ENCODE results near the gene RBM10.

DNA sequence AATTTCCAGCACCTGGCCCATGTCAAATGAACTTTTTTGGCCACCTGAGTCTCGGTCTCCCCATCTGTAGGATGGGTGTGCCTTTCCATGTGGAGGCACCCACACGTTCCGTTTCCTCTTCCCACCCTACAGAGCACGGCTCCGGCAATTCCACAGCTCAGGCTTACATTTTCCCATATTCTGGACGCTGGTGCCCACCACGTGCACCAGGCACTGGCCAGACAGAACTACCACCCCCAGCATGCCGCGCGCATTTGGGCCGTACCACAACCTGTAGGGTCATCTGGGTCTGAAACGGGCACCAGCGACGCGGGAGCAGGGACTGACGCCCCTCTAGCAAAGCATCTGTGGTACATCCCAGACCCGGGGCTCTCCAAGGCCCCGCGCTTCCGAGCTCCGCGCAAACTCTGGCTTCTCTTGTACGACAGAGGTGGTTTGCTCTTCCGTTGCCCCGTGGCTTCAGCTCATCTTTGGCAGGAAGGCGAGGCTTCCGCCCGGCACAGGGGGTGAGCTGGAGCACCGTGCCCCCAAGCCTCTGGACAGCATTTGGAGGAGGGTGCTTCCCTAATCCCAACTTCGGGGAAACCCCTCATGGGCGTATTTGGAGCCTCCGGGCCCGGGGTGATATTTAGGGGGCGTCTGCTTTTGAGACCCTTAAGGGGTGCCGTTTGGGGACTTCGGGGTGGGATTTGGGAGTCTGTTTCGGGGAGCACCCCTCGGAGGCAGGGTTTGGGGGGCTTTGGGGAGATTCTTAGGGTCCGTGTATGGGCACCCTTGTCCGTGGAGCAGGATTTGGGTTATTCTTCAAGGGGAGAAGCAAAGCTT, 45.6 kb downstream of the RBM10 start:
- peak; percentile 69 for TF ChIP-seq TBP (optimal IDR thresholded peaks at IDR 0.05; ENCODE audit: low read depth, low read length)
- TF ChIP-seq NFE2 (IDR thresholded peaks at IDR 0.05; ENCODE audit: low read depth): no peak
- TF ChIP-seq, protein P1, sequence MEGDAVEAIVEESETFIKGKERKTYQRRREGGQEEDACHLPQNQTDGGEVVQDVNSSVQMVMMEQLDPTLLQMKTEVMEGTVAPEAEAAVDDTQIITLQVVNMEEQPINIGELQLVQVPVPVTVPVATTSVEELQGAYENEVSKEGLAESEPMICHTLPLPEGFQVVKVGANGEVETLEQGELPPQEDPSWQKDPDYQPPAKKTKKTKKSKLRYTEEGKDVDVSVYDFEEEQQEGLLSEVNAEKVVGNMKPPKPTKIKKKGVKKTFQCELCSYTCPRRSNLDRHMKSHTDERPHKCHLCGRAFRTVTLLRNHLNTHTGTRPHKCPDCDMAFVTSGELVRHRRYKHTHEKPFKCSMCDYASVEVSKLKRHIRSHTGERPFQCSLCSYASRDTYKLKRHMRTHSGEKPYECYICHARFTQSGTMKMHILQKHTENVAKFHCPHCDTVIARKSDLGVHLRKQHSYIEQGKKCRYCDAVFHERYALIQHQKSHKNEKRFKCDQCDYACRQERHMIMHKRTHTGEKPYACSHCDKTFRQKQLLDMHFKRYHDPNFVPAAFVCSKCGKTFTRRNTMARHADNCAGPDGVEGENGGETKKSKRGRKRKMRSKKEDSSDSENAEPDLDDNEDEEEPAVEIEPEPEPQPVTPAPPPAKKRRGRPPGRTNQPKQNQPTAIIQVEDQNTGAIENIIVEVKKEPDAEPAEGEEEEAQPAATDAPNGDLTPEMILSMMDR (IDR thresholded peaks at IDR 0.05 in 2 of 3, conservative IDR thresholded peaks at IDR 0.05 in 1 of 3; ENCODE audit: insufficient read depth in 2 of 3, low read depth in 1 of 3, low read length in 3 of 3): no peak
- no peak for TF ChIP-seq RBM39 (optimal IDR thresholded peaks at IDR 0.05; ENCODE audit: low read depth, low read length)
- no peak for TF ChIP-seq CHCHD3 (CRISPR knock-in tag; IDR thresholded peaks at IDR 0.05)
- no peak for TF ChIP-seq MAZ (CRISPR knock-in tag; conservative IDR thresholded peaks at IDR 0.05 in 1 of 2, IDR thresholded peaks at IDR 0.05 in 1 of 2)
